Measurements from ENCODE around the gene SERPINH1. TPM values are rescaled to one million over a fixed set of nuclear protein-coding genes. Genes with fewer than 3 reads are reported as not detected.

SERPINH1 gene
- total and polyA plus RNA-seq, 4 donors: 112 to 585 (median 287) TPM

DNA sequence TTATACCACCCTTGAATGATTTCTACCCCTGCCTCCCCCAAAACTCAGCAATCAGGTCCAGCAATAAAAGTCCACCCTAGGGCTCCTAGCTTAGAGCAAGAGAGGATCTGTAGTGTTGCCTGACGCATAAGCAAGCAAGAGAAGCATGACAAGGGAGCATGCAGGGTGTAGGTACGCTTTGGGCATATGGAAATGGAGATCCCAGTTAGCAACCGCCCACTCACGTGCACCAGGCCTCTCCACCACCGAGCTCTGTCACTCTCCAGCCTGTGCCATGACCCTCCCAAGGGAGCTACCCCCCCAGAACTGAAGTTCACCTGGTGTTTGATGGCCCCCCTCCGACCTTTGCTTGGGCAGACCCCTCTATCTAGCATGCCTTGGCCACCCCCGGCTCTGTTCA lies 39.4 kb downstream of the SERPINH1 start:
- 80 to 96% methylated on average over 7 of the region's 7 CpGs for WGBS, 2 donors

GRCh38 chr11:75602951-75603350 lies 40.9 kb downstream of the SERPINH1 start:
- H3K36me3 ChIP-seq (ENCODE audit: control insufficient read depth in 4 of 4, insufficient read depth in 4 of 4, low read length in 4 of 4): no peaks in the 10 kb centered on the region
- no peak overlapping the region for H3K4me3 ChIP-seq
- no peak overlapping the region for H3K9ac ChIP-seq (ENCODE audit: insufficient read depth in 1 of 2, low read length in 2 of 2)
- H3K27ac ChIP-seq (ENCODE audit: low read depth in 1 of 2, low read length in 1 of 2): no peak overlapping the region
- H3K9me3 ChIP-seq (ENCODE audit: control insufficient read depth in 4 of 4, insufficient read depth in 3 of 4, low read length in 3 of 4): no peaks in the 10 kb centered on the region
- H3K4me1 ChIP-seq (ENCODE audit: control insufficient read depth in 5 of 5, insufficient read depth in 5 of 5, low read length in 5 of 5): peaks cover 0 to 11% (median 9%) of the 10 kb centered on the region in 5 donors
- ATAC-seq (ENCODE audit: insufficient read depth, low FRiP score) (no peak), DNase-seq (peak in 2 of 3 donors; percentile 56 to 67)
- WGBS, 2 donors: 69 to 71% methylated on average over 8 of the region's 8 CpGs
- no peaks in the 10 kb centered on the region for H3K27me3 ChIP-seq (ENCODE audit: control insufficient read depth in 3 of 3, insufficient read depth in 3 of 3, low read length in 2 of 3)
- no peak for TF ChIP-seq CTCF (IDR thresholded peaks at IDR 0.05; ENCODE audit: control extremely low read depth, extremely low read depth)

More for the DNA sequence above, 39.4 kb downstream of the SERPINH1 start:
- Histone ChIP-seq H3K9ac (ENCODE audit: insufficient read depth in 1 of 2, low read length in 2 of 2) (no peak overlapping the region), H3K4me1 (ENCODE audit: control insufficient read depth in 5 of 5, insufficient read depth in 5 of 5, low read length in 5 of 5) (peaks cover 0 to 11% (median 5%) of the 10 kb centered on the region in 5 donors), H3K9me3 (ENCODE audit: control insufficient read depth in 4 of 4, insufficient read depth in 3 of 4, low read length in 3 of 4) (no peaks in the 10 kb centered on the region), H3K27ac (ENCODE audit: low read depth in 1 of 2, low read length in 1 of 2) (no peak overlapping the region), H3K36me3 (ENCODE audit: control insufficient read depth in 4 of 4, insufficient read depth in 4 of 4, low read length in 4 of 4) (no peaks in the 10 kb centered on the region), H3K27me3 (ENCODE audit: control insufficient read depth in 3 of 3, insufficient read depth in 3 of 3, low read length in 2 of 3) (no peaks in the 10 kb centered on the region), H3K4me3 (no peak overlapping the region)
- no peak for TF ChIP-seq CTCF (IDR thresholded peaks at IDR 0.05; ENCODE audit: control extremely low read depth, extremely low read depth)
- DNase-seq (no peak), ATAC-seq (ENCODE audit: insufficient read depth, low FRiP score) (no peak)

DNA sequence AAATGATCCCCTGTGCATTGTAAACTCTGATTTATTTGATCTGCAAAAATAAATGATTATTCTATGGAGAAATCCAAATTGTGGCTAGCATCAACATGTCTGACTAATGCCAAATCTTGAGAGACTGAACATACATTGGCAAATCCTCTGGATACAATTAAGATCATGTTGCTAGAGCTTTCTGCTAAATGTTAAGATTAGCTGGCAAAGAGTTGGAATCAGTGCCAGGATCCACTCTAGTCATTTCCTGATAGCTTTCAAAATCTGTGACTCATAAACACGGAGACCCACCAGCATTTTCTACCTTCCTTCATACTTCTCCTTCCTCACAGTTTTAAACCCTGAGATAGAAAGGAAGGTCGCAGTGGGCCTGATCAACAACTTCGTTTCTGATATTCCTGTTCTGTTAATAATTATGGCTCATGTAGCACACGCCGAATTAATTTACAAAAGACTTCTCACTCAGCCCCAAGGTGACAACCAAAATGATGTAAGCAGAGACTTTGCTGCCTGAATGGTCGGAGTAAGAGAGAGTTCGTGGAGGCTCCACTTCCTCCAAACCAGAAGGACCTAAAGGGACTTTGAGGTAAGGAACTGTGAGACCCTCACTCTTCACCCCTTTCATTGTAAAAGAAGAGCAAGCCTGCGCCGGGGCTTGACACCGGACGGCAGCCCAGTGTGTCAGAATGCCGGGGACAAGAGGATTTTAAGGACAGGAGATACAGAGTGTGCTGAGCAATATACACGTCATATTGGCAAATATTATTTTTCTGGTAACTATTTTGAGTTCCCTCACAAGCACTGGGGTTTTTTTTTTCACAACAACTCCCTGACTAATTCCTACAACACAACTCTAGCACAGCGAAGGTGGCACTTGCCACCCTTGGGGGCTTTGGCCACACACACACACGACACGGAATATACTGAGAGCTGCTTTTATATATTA lies 42.0 kb downstream of the SERPINH1 start:
- Histone ChIP-seq H3K36me3 (ENCODE audit: control insufficient read depth in 4 of 4, insufficient read depth in 4 of 4, low read length in 4 of 4) (no peaks in the 10 kb centered on the region), H3K27me3 (ENCODE audit: control insufficient read depth in 3 of 3, insufficient read depth in 3 of 3, low read length in 2 of 3) (no peaks in the 10 kb centered on the region), H3K4me1 (ENCODE audit: control insufficient read depth in 5 of 5, insufficient read depth in 5 of 5, low read length in 5 of 5) (peaks cover 0 to 21% (median 9%) of the 10 kb centered on the region in 5 donors), H3K9me3 (ENCODE audit: control insufficient read depth in 4 of 4, insufficient read depth in 3 of 4, low read length in 3 of 4) (no peaks in the 10 kb centered on the region), H3K9ac (ENCODE audit: insufficient read depth in 1 of 2, low read length in 2 of 2) (no peak overlapping the region), H3K4me3 (no peak overlapping the region), H3K27ac (ENCODE audit: low read depth in 1 of 2, low read length in 1 of 2) (peak overlapping the region in 1 of 2 donors; percentile 81)
- ATAC-seq (ENCODE audit: insufficient read depth, low FRiP score): peak; percentile 35
- peak in 1 of 3 donors; percentile 27 for DNase-seq
- no peak for TF ChIP-seq CTCF (IDR thresholded peaks at IDR 0.05; ENCODE audit: control extremely low read depth, extremely low read depth)
- WGBS, 2 donors: 65 to 76% methylated on average over 16 of the region's 16 CpGs

All from lung (tissue), 12 donors.